HL-60 (cell line): ENCODE data around the gene HAO1.
A peak's percentile ranks its signal among the peaks of the same experiment; 100 is the strongest.

Source experiments
- DNase-seq, 2 experiments: peaks; one replicate each; pipeline ENCODE4 v3.0.0-alpha.2; 2010 to 2020; ENCODE audit warnings: low read depth in 1 of 2, low spot score in 1 of 2
- H3K27ac ChIP-seq: fragments of 250-450 bp; sonication (Bioruptor Pico); replicated peaks from 2 replicates; pipeline ENCODE4 v1.5.1; 2020; ENCODE audit warnings: mild to moderate bottlenecking, moderate library complexity
- H3K27me3 ChIP-seq: fragments of 250-450 bp; sonication (Bioruptor Pico); 2 replicates; pipeline ENCODE4 v1.5.1; 2021; ENCODE audit warnings: mild to moderate bottlenecking, moderate library complexity; ENCODE audit not compliant: insufficient read depth, poor library complexity, severe bottlenecking
- H3K4me3 ChIP-seq: replicated peaks from 2 replicates; pipeline ENCODE4 v1.5.1; 2011; ENCODE audit warnings: mild to moderate bottlenecking, control low read depth, low read length; ENCODE audit not compliant: insufficient read depth
- CTCF ChIP-seq: IDR thresholded peaks from one replicate; pipeline ENCODE4 v1.5.1; 2011; ENCODE audit warnings: low read length, control low read depth, inconsistent platforms; ENCODE audit not compliant: insufficient read depth
- GABPA ChIP-seq: IDR thresholded peaks from 2 replicates; pipeline ENCODE4 v1.6.1; 2012; ENCODE audit warnings: low read depth
- POLR2AphosphoS5 ChIP-seq: IDR thresholded peaks from 2 replicates; pipeline ENCODE4 v1.6.1; 2012; ENCODE audit warnings: low read depth
- REST ChIP-seq: IDR thresholded peaks from 2 replicates; pipeline ENCODE4 v1.6.1; 2012; ENCODE audit warnings: low read depth; ENCODE audit not compliant: insufficient replicate concordance
- SPI1 ChIP-seq: IDR thresholded peaks from 2 replicates; pipeline ENCODE4 v1.6.1; 2012; ENCODE audit warnings: low read depth, mild to moderate bottlenecking, borderline replicate concordance

HAO1 gene

GRCh38 chr20:7856756-7857155 lies 83.5 kb downstream of the HAO1 start:
- TF ChIP-seq CTCF (no peak), SPI1 (peak; percentile 67), REST (no peak)
- no peak overlapping the region for H3K4me3 ChIP-seq
- DNase-seq, result peak in 1 of 2 experiments; percentile 5
- peaks cover 2% of the 10 kb centered on the region for H3K27me3 ChIP-seq
- no peak overlapping the region for H3K27ac ChIP-seq

GRCh38 chr20:7855545-7855944 lies 84.7 kb downstream of the HAO1 start:
- Histone ChIP-seq H3K27ac (no peak overlapping the region), H3K4me3 (no peak overlapping the region), H3K27me3 (peaks cover 2% of the 10 kb centered on the region)
- TF ChIP-seq CTCF (no peak), REST (no peak), GABPA (no peak), SPI1 (no peak), POLR2AphosphoS5 (no peak)
- DNase-seq, result no peak

- Histone ChIP-seq H3K27me3 (peaks cover 4% of the 10 kb centered on the region), H3K27ac (no peak overlapping the region), H3K4me3 (no peak overlapping the region)
- TF ChIP-seq CTCF, result no peak
- DNase-seq, result no peak
These were observed 86.8 kb downstream of the HAO1 start for GRCh38 chr20:7853493-7853892.

GRCh38 chr20:7850775-7851490 lies 89.3 kb downstream of the HAO1 start:
- TF ChIP-seq REST, result no peak
- TF ChIP-seq POLR2AphosphoS5, result no peak
- TF ChIP-seq CTCF, result no peak
- no peak for TF ChIP-seq GABPA
- TF ChIP-seq SPI1, result no peak
- Histone ChIP-seq H3K4me3 (no peak overlapping the region), H3K27me3 (peaks cover 7% of the 10 kb centered on the region), H3K27ac (no peak overlapping the region)
- no peak for DNase-seq
